GM12892 (cell line): ENCODE data around the gene FAM110D.

ENCODE experiments used
- POLR2A ChIP-seq: IDR thresholded peaks from 2 replicates; pipeline ENCODE4 v1.6.1; 2011; ENCODE audit warnings: low read depth, low read length, control low read depth
- POLR2AphosphoS5 ChIP-seq: IDR thresholded peaks from 2 replicates; pipeline ENCODE4 v1.6.1; 2011; ENCODE audit warnings: low read depth, low read length, control low read depth
- TAF1 ChIP-seq: IDR thresholded peaks from 2 replicates; pipeline ENCODE4 v1.6.1; 2011; ENCODE audit warnings: low read depth, mild to moderate bottlenecking, control low read depth, low read length, borderline replicate concordance

GRCh38 chr1:26125382-26125781 lies 33.5 kb upstream of the FAM110D start:
- no peak for TF ChIP-seq POLR2AphosphoS5
- no peak for TF ChIP-seq POLR2A
- no peak for TF ChIP-seq TAF1
